Iris pigment epithelial cell (primary cell): ENCODE results near the gene EHMT2.
"Not testable (repeated sequence)": the region's sequence is repeated elsewhere in the genome, so short reads cannot be mapped to it uniquely, and the experiment has no call there.

Experiments
- DNase-seq: peaks from one replicate; pipeline ENCODE4 v3.0.0-alpha.2; 2011; ENCODE audit warnings: low read depth

EHMT2 gene

GRCh38 chr6:31869343-31869742, 28.2 kb downstream of the EHMT2 start:
- DNase-seq: no peak

GRCh38 chr6:31868658-31868971, 28.9 kb downstream of the EHMT2 start:
- DNase-seq: not testable (repeated sequence)

GRCh38 chr6:31865205-31866118, 32.0 kb downstream of the EHMT2 start:
- no peak for DNase-seq

- DNase-seq: no peak
Observed at GRCh38 chr6:31864818-31865204, 32.7 kb downstream of the EHMT2 start.

GRCh38 chr6:31864123-31864562, 33.4 kb downstream of the EHMT2 start:
- not testable (repeated sequence) for DNase-seq

- peak; percentile 100 for DNase-seq
Observed at GRCh38 chr6:31862344-31863235, 34.9 kb downstream of the EHMT2 start, which contains the start of gene NEU1. NEU1 (minus strand) TSS chr6:31862821; CDS start chr6:31862776, 45 bp downstream.

- DNase-seq: no peak
Observed at GRCh38 chr6:31861919-31862343, 35.6 kb downstream of the EHMT2 start.

GRCh38 chr6:31861150-31861549, 36.3 kb downstream of the EHMT2 start:
- no peak for DNase-seq

- DNase-seq: no peak
Observed at GRCh38 chr6:31860349-31860748, 37.1 kb downstream of the EHMT2 start.

GRCh38 chr6:31859923-31860322, 37.6 kb downstream of the EHMT2 start:
- no peak for DNase-seq

GRCh38 chr6:31858707-31859106, 38.8 kb downstream of the EHMT2 start:
- DNase-seq: no peak

GRCh38 chr6:31857774-31858173, 39.7 kb downstream of the EHMT2 start:
- not testable (repeated sequence) for DNase-seq

GRCh38 chr6:31851980-31852718, 45.3 kb downstream of the EHMT2 start:
- not testable (repeated sequence) for DNase-seq

GRCh38 chr6:31851485-31851832, 46.0 kb downstream of the EHMT2 start:
- DNase-seq: peak; percentile 62

GRCh38 chr6:31850765-31851484, 46.6 kb downstream of the EHMT2 start:
- DNase-seq: no peak

- DNase-seq: no peak
Observed at GRCh38 chr6:31847276-31847978, 50.1 kb downstream of the EHMT2 start.

- DNase-seq: no peak
Observed at GRCh38 chr6:31844507-31844906, 53.0 kb downstream of the EHMT2 start.

GRCh38 chr6:31842053-31842452, 55.4 kb downstream of the EHMT2 start:
- DNase-seq: no peak

GRCh38 chr6:31839779-31840126, 57.7 kb downstream of the EHMT2 start:
- not testable (repeated sequence) for DNase-seq

- no peak for DNase-seq
Observed at GRCh38 chr6:31838968-31839367, 58.5 kb downstream of the EHMT2 start.

- not testable (repeated sequence) for DNase-seq
Observed at GRCh38 chr6:31838114-31838553, 59.4 kb downstream of the EHMT2 start.
